OCI-LY3 (cell line): ENCODE data around the gene CACNA1A.

Experiments
- CTCF ChIP-seq: fragments of 200-600, 300-600 bp; sonication (generic); IDR thresholded peaks from 2 replicates; pipeline ENCODE4 v1.5.1; 2014; ENCODE audit warnings: antibody characterized with exemption, low read length, low read depth
- EZH2phosphoT487 ChIP-seq: fragments of 200-600 bp; shearing (Covaris generic); IDR thresholded peaks from 2 replicates; pipeline ENCODE4 v1.6.1; 2018; ENCODE audit warnings: antibody characterized with exemption, mixed run types, low read depth

- TF ChIP-seq CTCF = no peak
- TF ChIP-seq EZH2phosphoT487 = no peak
Observed at GRCh38 chr19:13505761-13506470, 363 bp downstream of the CACNA1A start.
